ENCODE measurements around the gene SIGLEC6.

SIGLEC6 gene

DNA sequence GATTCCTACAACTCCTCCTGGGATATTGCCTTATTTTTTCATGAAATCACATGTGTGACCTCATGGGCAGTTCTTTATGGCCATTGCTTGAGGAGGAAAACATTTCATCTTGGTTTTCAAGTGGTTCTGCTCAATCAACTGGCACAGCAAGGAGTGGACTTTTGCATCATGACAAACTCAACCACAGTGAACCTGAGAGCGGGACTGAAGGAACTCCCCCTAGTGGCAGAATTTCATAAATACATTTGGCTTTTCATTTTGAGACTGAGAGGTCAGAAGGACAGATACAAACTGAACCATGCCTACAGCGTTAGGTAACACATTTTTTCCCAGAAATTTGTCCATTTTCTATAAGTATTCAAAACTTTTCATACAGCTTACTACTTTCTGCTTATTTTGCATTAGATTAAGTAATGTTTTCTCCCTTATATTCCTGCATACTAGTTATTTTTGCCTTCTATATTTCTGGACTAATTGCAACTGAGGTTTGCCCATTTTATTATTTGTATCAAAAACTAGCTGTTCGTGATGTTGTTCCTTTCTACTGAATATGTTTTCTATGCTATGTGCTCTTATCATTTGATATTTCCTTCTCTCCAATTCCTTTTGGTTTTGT is 16.5 kb downstream of the SIGLEC6 start:
- peak; percentile 77 for TF ChIP-seq CTCF (IDR thresholded peaks at IDR 0.05; ENCODE audit: insufficient read depth, low read length, poor library complexity, severe bottlenecking)
- Histone ChIP-seq H3K27me3 (replicated peaks; ENCODE audit: control insufficient read depth, insufficient read depth, low read length) (no peaks in the 10 kb centered on the region; the same call in 1 of the 2 replicates), H3K36me3 (ENCODE audit: control insufficient read depth, insufficient read depth, low read length) (no peaks in the 10 kb centered on the region), H3K4me3 (replicated peaks; ENCODE audit: low read depth, low read length) (no peak overlapping the region)
- DNase-seq (ENCODE audit: extremely low read depth, insufficient read length): no peak

DNA sequence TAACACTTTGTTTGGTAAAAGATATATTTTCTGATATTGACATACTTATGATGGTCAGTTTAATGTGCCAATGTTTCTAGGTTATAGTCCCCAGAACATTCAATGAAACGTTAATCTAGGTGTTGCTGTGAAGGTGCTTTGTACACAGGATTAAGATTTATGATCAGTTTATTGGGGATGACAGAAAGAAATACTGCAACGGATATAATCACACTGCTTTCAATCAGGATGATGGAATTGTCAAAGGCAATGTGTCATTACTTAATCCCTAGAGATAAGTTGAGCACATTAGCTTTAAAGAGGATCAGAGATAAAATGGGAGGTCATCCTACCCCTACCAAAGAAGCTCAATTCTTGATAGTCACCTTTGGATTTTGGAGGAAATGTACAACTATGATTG is 17.5 kb downstream of the SIGLEC6 start:
- Histone ChIP-seq H3K4me3 (replicated peaks; ENCODE audit: low read depth, low read length) (no peak overlapping the region), H3K36me3 (ENCODE audit: control insufficient read depth, insufficient read depth, low read length) (no peaks in the 10 kb centered on the region), H3K27me3 (replicated peaks; ENCODE audit: control insufficient read depth, insufficient read depth, low read length) (no peaks in the 10 kb centered on the region; the same call in 1 of the 2 replicates)
- no peak for TF ChIP-seq CTCF (IDR thresholded peaks at IDR 0.05; ENCODE audit: insufficient read depth, low read length, poor library complexity, severe bottlenecking)
- no peak for DNase-seq (ENCODE audit: extremely low read depth, insufficient read length)

GRCh38 chr19:51511353-51511752 is 20.1 kb downstream of the SIGLEC6 start:
- no peak overlapping the region for H3K4me3 ChIP-seq (replicated peaks; ENCODE audit: low read depth, low read length)
- H3K36me3 ChIP-seq (ENCODE audit: control insufficient read depth, insufficient read depth, low read length): no peaks in the 10 kb centered on the region
- TF ChIP-seq CTCF (IDR thresholded peaks at IDR 0.05; ENCODE audit: insufficient read depth, low read length, poor library complexity, severe bottlenecking): peak; percentile 57
- no peaks in the 10 kb centered on the region; the same call in 1 of the 2 replicates for H3K27me3 ChIP-seq (replicated peaks; ENCODE audit: control insufficient read depth, insufficient read depth, low read length)
- no peak for DNase-seq (ENCODE audit: extremely low read depth, insufficient read length)

- Histone ChIP-seq H3K27me3 (replicated peaks; ENCODE audit: control insufficient read depth, insufficient read depth, low read length) (no peaks in the 10 kb centered on the region; the same call in 1 of the 2 replicates), H3K4me3 (replicated peaks; ENCODE audit: low read depth, low read length) (no peak overlapping the region), H3K36me3 (ENCODE audit: control insufficient read depth, insufficient read depth, low read length) (no peaks in the 10 kb centered on the region)
- no peak for TF ChIP-seq CTCF (IDR thresholded peaks at IDR 0.05; ENCODE audit: insufficient read depth, low read length, poor library complexity, severe bottlenecking)
- no peak for DNase-seq (ENCODE audit: extremely low read depth, insufficient read length)
Observed at GRCh38 chr19:51509823-51510660, 21.4 kb downstream of the SIGLEC6 start.

DNA sequence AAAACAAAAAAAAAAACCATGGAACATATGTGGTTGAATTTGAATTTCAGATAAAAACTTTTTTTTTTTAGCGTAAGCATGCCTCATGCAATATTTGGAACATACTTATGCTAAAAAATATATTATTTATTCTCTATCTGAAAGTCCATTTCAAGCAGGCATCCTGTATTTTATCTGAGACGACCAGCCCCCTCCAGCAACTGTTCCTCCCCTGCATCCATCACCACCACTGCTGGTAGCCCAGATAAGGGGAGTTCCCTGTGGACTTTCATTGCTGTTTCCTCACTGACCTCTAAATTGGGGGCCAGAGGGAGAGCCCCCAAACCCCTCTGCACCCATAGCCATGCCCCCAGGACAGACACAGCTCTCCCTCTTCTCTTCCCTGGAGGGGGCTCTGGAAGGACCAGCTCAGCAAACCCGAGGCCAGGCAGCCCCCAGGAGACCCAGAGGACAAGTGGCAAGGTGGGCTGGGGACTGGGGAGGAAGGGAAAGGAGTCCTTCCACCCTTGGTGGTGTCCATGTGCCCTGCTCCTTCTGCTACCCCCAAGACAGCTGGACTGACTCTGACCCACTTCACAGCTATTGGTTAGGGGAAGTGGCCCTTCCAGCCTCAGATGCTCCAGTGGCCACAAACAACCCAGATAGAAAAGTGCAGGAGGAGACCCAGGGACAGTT is 23.3 kb downstream of the SIGLEC6 start:
- H3K4me3 ChIP-seq (replicated peaks; ENCODE audit: low read depth, low read length): no peak overlapping the region
- no peak for TF ChIP-seq CTCF (IDR thresholded peaks at IDR 0.05; ENCODE audit: insufficient read depth, low read length, poor library complexity, severe bottlenecking)
- DNase-seq (ENCODE audit: extremely low read depth, insufficient read length): no peak
- no peaks in the 10 kb centered on the region; the same call in 1 of the 2 replicates for H3K27me3 ChIP-seq (replicated peaks; ENCODE audit: control insufficient read depth, insufficient read depth, low read length)
- no peaks in the 10 kb centered on the region for H3K36me3 ChIP-seq (ENCODE audit: control insufficient read depth, insufficient read depth, low read length)

Measured in GM06990 (cell line).